ENCODE measurements around the gene GAGE1. TPM values are rescaled to one million over a fixed set of nuclear protein-coding genes. Genes with fewer than 3 reads are reported as not detected.

Gene GAGE1
- total and polyA plus RNA-seq, 9 donors, result not detected

- Histone ChIP-seq H3K27ac (ENCODE audit: low read length) (no peak overlapping the region), H3K36me3 (ENCODE audit: control insufficient read depth, insufficient read depth, low read length) (no peaks in the 10 kb centered on the region), H3K27me3 (ENCODE audit: control insufficient read depth, insufficient read depth, low read length) (peaks cover 3% of the 10 kb centered on the region), H3K4me3 (ENCODE audit: low read length) (no peak overlapping the region), H3K4me1 (ENCODE audit: control insufficient read depth, insufficient read depth, low read length) (no peaks in the 10 kb centered on the region), H3K9me3 (replicated peaks; ENCODE audit: control insufficient read depth, low read depth, low read length) (no peaks in the 10 kb centered on the region)
- no peak for DNase-seq
- 0% methylated on average over 1 of the region's 7 CpGs for WGBS (ENCODE audit: insufficient coverage)
Measured at GRCh38 chrX:49610718-49611310, 12.0 kb downstream of the GAGE1 start.

DNA sequence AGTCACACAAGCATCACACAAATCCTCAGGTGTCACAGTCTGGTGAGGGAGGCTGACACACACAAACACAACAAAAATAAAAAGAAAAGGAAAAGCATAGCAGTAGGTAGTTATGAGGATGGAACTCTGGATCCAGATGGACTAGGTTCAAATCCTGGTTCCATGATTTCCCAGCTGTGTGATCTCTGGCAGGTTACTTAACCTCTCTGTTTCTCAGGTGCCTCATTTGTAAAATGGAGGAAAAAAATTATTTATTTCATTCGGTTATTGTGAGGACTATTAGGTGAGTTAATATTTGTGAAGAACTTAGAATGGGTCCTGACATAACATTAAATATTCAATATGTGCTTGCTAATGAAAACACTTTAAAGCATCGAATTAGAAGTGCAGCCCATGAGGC lies 19.8 kb downstream of the GAGE1 start:
- Histone ChIP-seq H3K9me3 (replicated peaks; ENCODE audit: control insufficient read depth, low read depth, low read length) (no peaks in the 10 kb centered on the region), H3K4me1 (ENCODE audit: control insufficient read depth, insufficient read depth, low read length) (no peaks in the 10 kb centered on the region), H3K4me3 (ENCODE audit: low read length) (no peak overlapping the region), H3K27me3 (ENCODE audit: control insufficient read depth, insufficient read depth, low read length) (no peaks in the 10 kb centered on the region), H3K27ac (ENCODE audit: low read length) (no peak overlapping the region), H3K36me3 (ENCODE audit: control insufficient read depth, insufficient read depth, low read length) (no peaks in the 10 kb centered on the region)
- 83% methylated on average over 1 of the region's 2 CpGs for WGBS (ENCODE audit: insufficient coverage)
- no peak for DNase-seq

DNA sequence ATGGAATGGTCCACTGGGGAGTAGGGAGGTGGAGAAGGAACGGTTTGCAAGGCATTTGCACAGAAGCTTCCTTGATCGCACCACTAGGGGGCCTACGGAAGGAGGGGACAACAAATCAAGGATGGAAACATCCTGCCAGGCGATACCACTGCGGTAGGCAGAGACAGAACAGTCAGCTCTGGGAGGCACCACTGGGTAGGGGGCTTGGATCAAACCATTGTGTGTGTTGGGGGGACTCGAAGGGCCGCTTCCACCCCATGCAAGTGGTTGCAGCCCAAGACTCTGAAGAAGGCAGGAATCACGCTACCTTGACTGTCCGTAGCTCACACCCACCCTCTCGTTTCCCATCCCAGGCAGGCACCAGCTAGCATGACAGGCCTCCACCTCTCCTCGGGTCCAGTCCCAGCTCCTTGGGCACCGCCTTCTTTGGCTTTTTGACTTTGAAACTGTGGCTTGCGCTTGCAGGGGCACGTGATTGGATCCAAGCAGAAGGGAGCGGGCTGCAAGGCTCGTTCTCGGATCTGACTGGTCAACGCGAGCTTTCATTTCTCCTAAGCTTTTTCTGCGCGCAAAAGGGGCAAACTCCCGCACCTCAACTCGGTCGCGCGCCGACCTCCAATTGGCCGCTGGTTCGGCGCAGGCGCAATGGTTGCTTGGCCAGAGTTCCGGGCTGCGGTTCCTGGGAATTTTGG lies 28.4 kb downstream of the GAGE1 start:
- no peaks in the 10 kb centered on the region for H3K4me1 ChIP-seq (ENCODE audit: control insufficient read depth, insufficient read depth, low read length)
- 74% methylated on average over 32 of the region's 33 CpGs for WGBS (ENCODE audit: insufficient coverage)
- DNase-seq, result no peak

GRCh38 chrX:49644991-49645637 lies 46.3 kb downstream of the GAGE1 start:
- 71% methylated on average over 8 of the region's 8 CpGs for WGBS (ENCODE audit: insufficient coverage)
- Histone ChIP-seq H3K4me3 (ENCODE audit: low read length) (no peak overlapping the region), H3K27ac (ENCODE audit: low read length) (no peak overlapping the region), H3K4me1 (ENCODE audit: control insufficient read depth, insufficient read depth, low read length) (no peaks in the 10 kb centered on the region), H3K36me3 (ENCODE audit: control insufficient read depth, insufficient read depth, low read length) (no peaks in the 10 kb centered on the region), H3K9me3 (replicated peaks; ENCODE audit: control insufficient read depth, low read depth, low read length) (no peaks in the 10 kb centered on the region), H3K27me3 (ENCODE audit: control insufficient read depth, insufficient read depth, low read length) (peaks cover 13% of the 10 kb centered on the region)
- DNase-seq, result no peak

More for the DNA sequence above, 28.4 kb downstream of the GAGE1 start:
- Histone ChIP-seq H3K27me3 (ENCODE audit: control insufficient read depth, insufficient read depth, low read length) (no peaks in the 10 kb centered on the region), H3K4me3 (ENCODE audit: low read length) (no peak overlapping the region), H3K27ac (ENCODE audit: low read length) (no peak overlapping the region), H3K9me3 (replicated peaks; ENCODE audit: control insufficient read depth, low read depth, low read length) (peaks cover 8% of the 10 kb centered on the region), H3K36me3 (ENCODE audit: control insufficient read depth, insufficient read depth, low read length) (no peaks in the 10 kb centered on the region)

GRCh38 chrX:49656533-49656932 lies 57.7 kb downstream of the GAGE1 start:
- H3K36me3 ChIP-seq (ENCODE audit: control insufficient read depth, insufficient read depth, low read length), result no peaks in the 10 kb centered on the region
- no peaks in the 10 kb centered on the region for H3K9me3 ChIP-seq (replicated peaks; ENCODE audit: control insufficient read depth, low read depth, low read length)
- no CpG with 5 or more reads among the region's 3 CpGs for WGBS (ENCODE audit: insufficient coverage)
- no peak for DNase-seq
- H3K27ac ChIP-seq (ENCODE audit: low read length), result no peak overlapping the region
- no peak overlapping the region for H3K4me3 ChIP-seq (ENCODE audit: low read length)
- peaks cover 17% of the 10 kb centered on the region for H3K27me3 ChIP-seq (ENCODE audit: control insufficient read depth, insufficient read depth, low read length)
- no peaks in the 10 kb centered on the region for H3K4me1 ChIP-seq (ENCODE audit: control insufficient read depth, insufficient read depth, low read length)

Other genes with a start within 250 kb of the GAGE1 start
- not detected for gene GAGE12C, start 66.8 kb upstream of the GAGE1 start, total RNA-seq
- gene GAGE12C, start 66.8 kb upstream of the GAGE1 start, polyA plus RNA-seq (ENCODE audit: insufficient read depth in 1 of 8, insufficient read length in 8 of 8, low replicate concordance in 1 of 8), result not detected
- gene GAGE12D, start 57.3 kb upstream of the GAGE1 start, total RNA-seq, result not detected
- not detected for gene GAGE12D, start 57.3 kb upstream of the GAGE1 start, polyA plus RNA-seq (ENCODE audit: insufficient read depth in 1 of 8, insufficient read length in 8 of 8, low replicate concordance in 1 of 8)
- gene GAGE12E, start 47.7 kb upstream of the GAGE1 start, total RNA-seq, result not detected
- not detected for gene GAGE12E, start 47.7 kb upstream of the GAGE1 start, polyA plus RNA-seq (ENCODE audit: insufficient read depth in 1 of 8, insufficient read length in 8 of 8, low replicate concordance in 1 of 8)
- not detected for gene GAGE12F, start 38.2 kb upstream of the GAGE1 start, total RNA-seq
- gene GAGE12F, start 38.2 kb upstream of the GAGE1 start, polyA plus RNA-seq (ENCODE audit: insufficient read depth in 1 of 8, insufficient read length in 8 of 8, low replicate concordance in 1 of 8), result not detected
- gene GAGE12G, start 28.6 kb upstream of the GAGE1 start, total RNA-seq, result not detected
- gene GAGE12G, start 28.6 kb upstream of the GAGE1 start, polyA plus RNA-seq (ENCODE audit: insufficient read depth in 1 of 8, insufficient read length in 8 of 8, low replicate concordance in 1 of 8), result not detected
- not detected for gene GAGE12H, start 19.1 kb upstream of the GAGE1 start, total RNA-seq
- gene GAGE12H, start 19.1 kb upstream of the GAGE1 start, polyA plus RNA-seq (ENCODE audit: insufficient read depth in 1 of 8, insufficient read length in 8 of 8, low replicate concordance in 1 of 8), result not detected
- gene GAGE2A, start 9.5 kb upstream of the GAGE1 start, total RNA-seq, result not detected
- gene GAGE2A, start 9.5 kb upstream of the GAGE1 start, polyA plus RNA-seq (ENCODE audit: insufficient read depth in 1 of 8, insufficient read length in 8 of 8, low replicate concordance in 1 of 8), result not detected
- not detected for gene PAGE1, start 97.0 kb downstream of the GAGE1 start, total RNA-seq
- not detected for gene PAGE1, start 97.0 kb downstream of the GAGE1 start, polyA plus RNA-seq (ENCODE audit: insufficient read depth in 1 of 8, insufficient read length in 8 of 8, low replicate concordance in 1 of 8)
- gene PAGE4, start 230.3 kb downstream of the GAGE1 start, total RNA-seq, result 1.2 TPM
- gene PAGE4, start 230.3 kb downstream of the GAGE1 start, polyA plus RNA-seq (ENCODE audit: insufficient read depth in 1 of 8, insufficient read length in 8 of 8, low replicate concordance in 1 of 8), result not detected